HEK293 (cell line): ENCODE measurements around the gene NRGN.

ENCODE experiments used
- CTCF ChIA-PET: fragments of 350-600 bp; formaldehyde crosslinking; extraction: SDS; loops from one replicate; lab custom pipeline; 2021; ENCODE audit warnings: antibody characterized with exemption; lab: Yijun Ruan, JAX
- POLR2A ChIA-PET: fragments of 300-600 bp; formaldehyde crosslinking; extraction: SDS; loops from one replicate; lab custom pipeline; 2020; ENCODE audit warnings: antibody characterized with exemption, inconsistent platforms; lab: Yijun Ruan, JAX
- H3K27ac ChIP-seq: fragments of 200-500 bp; sonication (Bioruptor generic); 2 replicates; pipeline ENCODE4 v1.5.1; 2014; ENCODE audit warnings: low read depth, low read length, control low read depth, inconsistent platforms; ENCODE audit errors: extremely low read depth
- H3K36me3 ChIP-seq, 2 experiments: fragments of 200-500 bp in 1 of 2; sonication (Bioruptor generic) in 1 of 2; 1 replicate in 1 of 2; 2 replicates in 1 of 2; pipeline ENCODE4 v1.5.1; 2014 to 2017; ENCODE audit warnings: inconsistent platforms in 2 of 2, low read length in 2 of 2; ENCODE audit not compliant: control insufficient read depth in 2 of 2, insufficient read depth in 1 of 2
- H3K4me1 ChIP-seq: fragments of 200-500 bp; sonication (Bioruptor generic); 2 replicates; pipeline ENCODE4 v1.5.1; 2014; ENCODE audit warnings: mild to moderate bottlenecking, low read length, inconsistent platforms; ENCODE audit not compliant: control insufficient read depth, insufficient read depth
- H3K4me3 ChIP-seq: 2 replicates; pipeline ENCODE4 v1.5.1; 2011; ENCODE audit warnings: low read depth, mild to moderate bottlenecking, control low read depth, low read length, moderate library complexity
- H3K9me3 ChIP-seq: fragments of 200-500 bp; sonication (Bioruptor generic); 2 replicates; pipeline ENCODE4 v1.5.1; 2014; ENCODE audit warnings: low read depth, low read length, inconsistent platforms; ENCODE audit not compliant: control insufficient read depth, insufficient read depth
- ATF2 ChIP-seq: fragments of 450-650 bp; formaldehyde crosslinking; IDR thresholded peaks from 2 replicates; pipeline ENCODE4 v1.5.1; 2016; ENCODE audit warnings: missing biosample characterization, missing genetic modification characterization, low read depth
- KLF1 ChIP-seq: fragments of 450-650 bp; formaldehyde crosslinking; IDR thresholded peaks from 2 replicates; pipeline ENCODE4 v1.5.1; 2016; ENCODE audit warnings: missing biosample characterization, missing genetic modification characterization
- PRDM1 ChIP-seq: fragments of 450-650 bp; formaldehyde crosslinking; IDR thresholded peaks from 2 replicates; pipeline ENCODE4; 2016; ENCODE audit warnings: missing biosample characterization, missing genetic modification characterization
- PRDM4 ChIP-seq: fragments of 450-650 bp; formaldehyde crosslinking; IDR thresholded peaks from 2 replicates; pipeline ENCODE4 v1.5.1; 2017; ENCODE audit warnings: missing biosample characterization, missing genetic modification characterization
- ZBTB44 ChIP-seq: fragments of 450-650 bp; IDR thresholded peaks from 2 replicates; pipeline ENCODE4 v1.5.1; 2018; ENCODE audit warnings: missing biosample characterization, mild to moderate bottlenecking, missing genetic modification characterization
- ZBTB7A ChIP-seq: fragments of 450-650 bp; formaldehyde crosslinking; IDR thresholded peaks from 2 replicates; pipeline ENCODE4 v1.5.1; 2016; ENCODE audit warnings: low read depth, missing biosample characterization, missing genetic modification characterization
- ZNF138 ChIP-seq: fragments of 450-650 bp; formaldehyde crosslinking; IDR thresholded peaks from 2 replicates; pipeline ENCODE4 v1.5.1; 2016; ENCODE audit warnings: missing biosample characterization, missing genetic modification characterization, borderline replicate concordance
- ZNF248 ChIP-seq: fragments of 450-650 bp; formaldehyde crosslinking; IDR thresholded peaks from 2 replicates; pipeline ENCODE4 v1.5.1; 2017; ENCODE audit warnings: missing biosample characterization, missing genetic modification characterization
- ZNF266 ChIP-seq: fragments of 450-650 bp; formaldehyde crosslinking; IDR thresholded peaks from 2 replicates; pipeline ENCODE4 v1.5.1; 2016; ENCODE audit warnings: missing biosample characterization, missing genetic modification characterization, low read depth
- ZNF311 ChIP-seq: fragments of 450-650 bp; formaldehyde crosslinking; IDR thresholded peaks from 2 replicates; pipeline ENCODE4 v1.5.1; 2017; ENCODE audit warnings: missing biosample characterization, missing genetic modification characterization, borderline replicate concordance
- ZNF621 ChIP-seq: fragments of 450-650 bp; formaldehyde crosslinking; IDR thresholded peaks from 2 replicates; pipeline ENCODE4 v1.5.1; 2017; ENCODE audit warnings: missing biosample characterization, missing genetic modification characterization
- ZNF629 ChIP-seq: fragments of 450-650 bp; formaldehyde crosslinking; IDR thresholded peaks from 2 replicates; pipeline ENCODE4 v1.5.1; 2017; ENCODE audit warnings: missing biosample characterization, missing genetic modification characterization
- ZNF654 ChIP-seq: fragments of 450-650 bp; formaldehyde crosslinking; IDR thresholded peaks from 2 replicates; pipeline ENCODE4 v1.5.1; 2016; ENCODE audit warnings: low read depth, missing biosample characterization, missing genetic modification characterization
- ZNF660 ChIP-seq: fragments of 450-650 bp; IDR thresholded peaks from 2 replicates; pipeline ENCODE4 v1.5.1; 2018; ENCODE audit warnings: missing biosample characterization, mild to moderate bottlenecking, missing genetic modification characterization
- ZNF692 ChIP-seq: fragments of 450-650 bp; formaldehyde crosslinking; IDR thresholded peaks from 2 replicates; pipeline ENCODE4 v1.5.1; 2016; ENCODE audit warnings: missing biosample characterization, missing genetic modification characterization
- ZNF76 ChIP-seq: fragments of 450-650 bp; formaldehyde crosslinking; IDR thresholded peaks from 2 replicates; pipeline ENCODE4; 2016; ENCODE audit warnings: low read depth, missing biosample characterization, missing genetic modification characterization, borderline replicate concordance
- TF ChIP-seq, protein P1 (sequence below): fragments of 450-650 bp; formaldehyde crosslinking; IDR thresholded peaks from 2 replicates; pipeline ENCODE4 v1.5.1; 2016; ENCODE audit warnings: missing biosample characterization, missing genetic modification characterization
- TF ChIP-seq, protein P2 (sequence below): sonication (generic); formaldehyde crosslinking; IDR thresholded peaks from 2 replicates; pipeline ENCODE4 v1.8.1; 2022; ENCODE audit warnings: mild to moderate bottlenecking, moderate library complexity, missing genetic modification reagents

NRGN gene

DNA sequence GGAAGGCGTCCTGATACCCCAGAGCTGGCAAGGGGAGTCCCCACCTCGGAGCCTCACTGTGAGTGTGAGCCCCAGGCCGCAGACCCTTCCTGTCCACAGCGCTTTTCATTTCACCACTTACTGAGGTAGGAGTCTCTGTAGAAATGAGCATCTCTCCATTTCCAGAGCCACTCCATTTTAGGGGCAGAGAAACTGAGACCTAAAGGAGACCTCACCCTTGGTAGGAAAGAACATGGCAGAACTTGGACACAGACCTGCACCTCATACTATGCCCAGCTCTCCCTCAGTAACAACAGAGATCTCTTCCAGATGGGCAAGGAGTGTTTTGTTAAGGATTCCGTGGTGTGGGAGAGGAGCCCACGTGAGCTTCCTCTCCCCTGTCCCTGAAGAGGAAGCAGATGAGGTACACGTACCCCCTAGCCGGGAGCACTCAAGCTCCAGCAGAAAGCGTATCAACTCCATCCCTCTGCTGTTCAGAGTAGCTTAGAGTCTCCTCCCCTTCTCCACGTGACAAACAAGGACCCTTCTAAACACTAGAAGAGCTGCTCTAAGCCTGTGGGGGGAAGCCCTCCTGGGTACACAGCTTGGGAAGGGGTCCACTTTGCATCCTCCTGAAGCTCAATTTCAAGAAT is 12.8 kb downstream of the NRGN start:
- Histone ChIP-seq H3K36me3 (no peaks in the 10 kb centered on the region), H3K4me3 (no peak overlapping the region), H3K4me1 (no peaks in the 10 kb centered on the region), H3K9me3 (no peaks in the 10 kb centered on the region), H3K27ac (no peak overlapping the region)
- ChIA-PET POLR2A (interaction anchor here (0.6 to 2.0 kb wide), 4 partner anchors 9 to 108 kb away, joined by 3 to 9 read pairs (median 4); partner anchors contain the start of genes NRGN, SIAE and SPA17), CTCF (interaction anchor here (0.6 to 2.1 kb wide), 5 partner anchors 11 to 84 kb away, joined by 3 to 9 read pairs (median 7); no protein-coding TSS in a partner anchor)
- TF ChIP-seq PRDM4 (tag by site-specific recombination) = no peak

GRCh38 chr11:124753205-124753604 is 13.5 kb downstream of the NRGN start:
- ChIA-PET CTCF (interaction anchor here (0.6 to 2.1 kb wide), 5 partner anchors 10 to 85 kb away, joined by 3 to 9 read pairs (median 7); no protein-coding TSS in a partner anchor), POLR2A (interaction anchor here (0.6 to 2.0 kb wide), 5 partner anchors 9 to 108 kb away, joined by 3 to 9 read pairs (median 4); partner anchors contain the start of genes NRGN, SIAE and SPA17)

DNA sequence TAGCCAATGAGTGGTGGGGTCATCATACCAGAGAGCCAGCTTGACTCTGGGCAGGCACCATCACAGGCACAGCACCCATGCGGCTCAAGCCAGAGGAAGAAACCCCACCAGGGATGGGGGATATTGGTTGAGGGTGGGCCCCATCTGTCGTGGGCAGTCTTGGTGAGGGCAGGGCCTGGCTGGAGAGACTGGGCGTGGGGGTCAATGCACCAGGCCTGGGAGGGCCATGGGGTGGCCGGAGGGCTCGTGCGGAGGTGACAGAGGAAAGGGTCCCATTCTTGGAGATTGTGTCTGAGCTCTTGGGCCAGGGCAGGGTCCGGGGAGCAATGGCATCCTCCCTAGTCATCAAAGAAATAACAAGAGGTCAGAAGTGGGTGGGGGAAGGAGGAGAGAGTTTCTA is 13.9 kb downstream of the NRGN start:
- Histone ChIP-seq H3K9me3 (no peaks in the 10 kb centered on the region), H3K27ac (no peak overlapping the region), H3K36me3 (no peaks in the 10 kb centered on the region), H3K4me3 (no peak overlapping the region), H3K4me1 (no peaks in the 10 kb centered on the region)
- ChIA-PET CTCF (interaction anchor here (1.6 to 2.1 kb wide), 3 partner anchors 10 to 83 kb away, joined by 7 to 9 read pairs (median 8); no protein-coding TSS in a partner anchor), POLR2A (interaction anchor here (1.3 to 2.0 kb wide), 2 partner anchors 10 kb away, joined by 4 to 9 read pairs; no protein-coding TSS in a partner anchor)
- TF ChIP-seq, protein P1, sequence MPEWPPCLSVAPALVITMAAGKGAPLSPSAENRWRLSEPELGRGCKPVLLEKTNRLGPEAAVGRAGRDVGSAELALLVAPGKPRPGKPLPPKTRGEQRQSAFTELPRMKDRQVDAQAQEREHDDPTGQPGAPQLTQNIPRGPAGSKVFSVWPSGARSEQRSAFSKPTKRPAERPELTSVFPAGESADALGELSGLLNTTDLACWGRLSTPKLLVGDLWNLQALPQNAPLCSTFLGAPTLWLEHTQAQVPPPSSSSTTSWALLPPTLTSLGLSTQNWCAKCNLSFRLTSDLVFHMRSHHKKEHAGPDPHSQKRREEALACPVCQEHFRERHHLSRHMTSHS (tag by site-specific recombination) = no peak
- TF ChIP-seq KLF1 (tag by site-specific recombination) (no peak), ZNF654 (tag by site-specific recombination) (no peak), ZBTB44 (tag by site-specific recombination) (no peak), ZNF621 (tag by site-specific recombination) (no peak), ZNF660 (tag by site-specific recombination) (no peak), ZBTB7A (tag by site-specific recombination) (no peak), ZNF76 (tag by site-specific recombination) (no peak), ZNF138 (tag by site-specific recombination) (no peak), ZNF629 (tag by site-specific recombination) (no peak), ZNF248 (no peak), ZNF311 (no peak), ATF2 (tag by site-specific recombination) (no peak), ZNF692 (tag by site-specific recombination) (no peak)
- TF ChIP-seq, protein P2, sequence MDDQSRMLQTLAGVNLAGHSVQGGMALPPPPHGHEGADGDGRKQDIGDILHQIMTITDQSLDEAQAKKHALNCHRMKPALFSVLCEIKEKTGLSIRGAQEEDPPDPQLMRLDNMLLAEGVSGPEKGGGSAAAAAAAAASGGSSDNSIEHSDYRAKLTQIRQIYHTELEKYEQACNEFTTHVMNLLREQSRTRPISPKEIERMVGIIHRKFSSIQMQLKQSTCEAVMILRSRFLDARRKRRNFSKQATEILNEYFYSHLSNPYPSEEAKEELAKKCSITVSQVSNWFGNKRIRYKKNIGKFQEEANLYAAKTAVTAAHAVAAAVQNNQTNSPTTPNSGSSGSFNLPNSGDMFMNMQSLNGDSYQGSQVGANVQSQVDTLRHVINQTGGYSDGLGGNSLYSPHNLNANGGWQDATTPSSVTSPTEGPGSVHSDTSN = no peak

More at GRCh38 chr11:124753205-124753604, 13.5 kb downstream of the NRGN start:
- no peak overlapping the region for H3K4me3 ChIP-seq
- no peak for TF ChIP-seq ZNF266 (tag by site-specific recombination)
- no peak for TF ChIP-seq PRDM1
- no peaks in the 10 kb centered on the region for H3K36me3 ChIP-seq
- no peaks in the 10 kb centered on the region for H3K9me3 ChIP-seq
- no peaks in the 10 kb centered on the region for H3K4me1 ChIP-seq
- H3K27ac ChIP-seq = no peak overlapping the region
